H9 (cell line): ENCODE results near the gene MCAT. TPM values are rescaled to one million over a fixed set of nuclear protein-coding genes. Genes with fewer than 3 reads are reported as not detected.

Source experiments
- DNase-seq: peaks from one replicate; pipeline ENCODE4 v3.0.0-alpha.2; 2017
- H2AFZ ChIP-seq: one replicate; pipeline ENCODE4 v1.6.1; 2013; ENCODE audit warnings: mild to moderate bottlenecking, low read length, control low read depth, moderate library complexity
- H2AK5ac ChIP-seq: 2 replicates; pipeline ENCODE4 v1.6.1; 2013; ENCODE audit warnings: low read length, control low read depth, mixed read lengths; ENCODE audit not compliant: insufficient read length
- H2BK120ac ChIP-seq: one replicate; pipeline ENCODE4 v1.6.1; 2013; ENCODE audit warnings: low read depth, mild to moderate bottlenecking, low read length, control low read depth, inconsistent platforms; ENCODE audit not compliant: poor library complexity, severe bottlenecking
- H2BK12ac ChIP-seq: 2 replicates; pipeline ENCODE4 v1.6.1; 2013; ENCODE audit warnings: low read length, control low read depth, mixed read lengths, low read depth; ENCODE audit not compliant: insufficient read length
- H2BK15ac ChIP-seq: 2 replicates; pipeline ENCODE4 v1.6.1; 2013; ENCODE audit warnings: low read depth, low read length, control low read depth
- H2BK20ac ChIP-seq: one replicate; pipeline ENCODE4 v1.6.1; 2013; ENCODE audit warnings: low read depth, mild to moderate bottlenecking, low read length, control low read depth, inconsistent platforms; ENCODE audit not compliant: poor library complexity, severe bottlenecking
- H2BK5ac ChIP-seq: 2 replicates; pipeline ENCODE4 v1.6.1; 2013; ENCODE audit warnings: low read length, control low read depth, mixed read lengths; ENCODE audit not compliant: insufficient read length
- H3K14ac ChIP-seq: 2 replicates; pipeline ENCODE4 v1.6.1; 2013; ENCODE audit warnings: low read length, control low read depth; ENCODE audit not compliant: insufficient read depth
- H3K18ac ChIP-seq: 2 replicates; pipeline ENCODE4 v1.6.1; 2013; ENCODE audit warnings: low read depth, mild to moderate bottlenecking, mixed read lengths, low read length, control low read depth; ENCODE audit not compliant: insufficient read length
- H3K23ac ChIP-seq: 2 replicates; pipeline ENCODE4 v1.6.1; 2013; ENCODE audit warnings: low read length, control low read depth, mixed read lengths, low read depth; ENCODE audit not compliant: insufficient read length
- H3K23me2 ChIP-seq: 2 replicates; pipeline ENCODE4 v1.6.1; 2013; ENCODE audit warnings: low read depth, mild to moderate bottlenecking, mixed read lengths, low read length, control low read depth; ENCODE audit not compliant: insufficient read length, poor library complexity, severe bottlenecking
- H3K27ac ChIP-seq: 2 replicates; pipeline ENCODE4 v1.5.1; 2013; ENCODE audit warnings: low read length, control low read depth, mixed read lengths, low read depth; ENCODE audit not compliant: insufficient read length
- H3K27me3 ChIP-seq: 2 replicates; pipeline ENCODE4 v1.6.1; 2013; ENCODE audit warnings: low read length, control low read depth, inconsistent platforms; ENCODE audit not compliant: insufficient read depth
- H3K4ac ChIP-seq: 2 replicates; pipeline ENCODE4 v1.6.1; 2013; ENCODE audit warnings: low read depth, mild to moderate bottlenecking, control low read depth, inconsistent platforms, low read length, moderate library complexity
- H3K4me1 ChIP-seq: 2 replicates; pipeline ENCODE4 v1.6.1; 2013; ENCODE audit warnings: low read length, control low read depth, inconsistent platforms; ENCODE audit not compliant: insufficient read depth
- H3K4me2 ChIP-seq: 2 replicates; pipeline ENCODE4 v1.6.1; 2013; ENCODE audit warnings: low read length, control low read depth, mixed read lengths; ENCODE audit not compliant: insufficient read length, insufficient read depth
- H3K56ac ChIP-seq: 2 replicates; pipeline ENCODE4 v1.6.1; 2013; ENCODE audit warnings: low read depth, mild to moderate bottlenecking, mixed read lengths, low read length, control low read depth; ENCODE audit not compliant: insufficient read length
- H3K79me1 ChIP-seq: 2 replicates; pipeline ENCODE4 v1.6.1; 2013; ENCODE audit warnings: low read depth, mild to moderate bottlenecking, moderate library complexity, low read length, control low read depth, inconsistent platforms; ENCODE audit not compliant: insufficient read depth, poor library complexity, severe bottlenecking
- H3K79me2 ChIP-seq: 2 replicates; pipeline ENCODE4 v1.6.1; 2013; ENCODE audit warnings: low read length, control low read depth, inconsistent platforms; ENCODE audit not compliant: insufficient read depth
- H3K9ac ChIP-seq: 2 replicates; pipeline ENCODE4 v1.6.1; 2013; ENCODE audit warnings: low read length, control low read depth, mixed read lengths; ENCODE audit not compliant: insufficient read length; ENCODE audit errors: extremely low read depth
- H3K9me3 ChIP-seq: one replicate; pipeline ENCODE4 v1.6.1; 2013; ENCODE audit warnings: low read depth, low read length, inconsistent platforms; ENCODE audit not compliant: control insufficient read depth
- H3T11ph ChIP-seq: one replicate; pipeline ENCODE4 v1.6.1; 2013; ENCODE audit warnings: mild to moderate bottlenecking, low read length, control low read depth, inconsistent platforms
- H4K20me1 ChIP-seq: one replicate; pipeline ENCODE4 v1.6.1; 2013; ENCODE audit not compliant: control insufficient read depth, insufficient read length, insufficient read depth
- H4K5ac ChIP-seq: 2 replicates; pipeline ENCODE4 v1.6.1; 2013; ENCODE audit warnings: low read depth, mild to moderate bottlenecking, mixed read lengths, low read length, control low read depth; ENCODE audit not compliant: insufficient read length
- H4K8ac ChIP-seq: replicated peaks from 2 replicates; pipeline ENCODE4 v1.6.1; 2013; ENCODE audit warnings: low read length, control low read depth, mixed read lengths, low read depth; ENCODE audit not compliant: insufficient read length
- H4K91ac ChIP-seq: 2 replicates; pipeline ENCODE4 v1.6.1; 2013; ENCODE audit warnings: low read depth, mild to moderate bottlenecking, moderate library complexity, mixed read lengths, low read length, control low read depth; ENCODE audit not compliant: insufficient read length
- H3K27ac Mint-ChIP-seq, 3 experiments: 2 replicates in 2 of 3; 3 replicates in 1 of 3; pipeline ENCODE4 v1.8.0; 2020 to 2021; ENCODE audit warnings: mixed read lengths in 3 of 3, mild to moderate bottlenecking in 1 of 3, moderate library complexity in 1 of 3
- H3K27me3 Mint-ChIP-seq: 2 replicates; pipeline ENCODE4 v1.8.0; 2021; ENCODE audit warnings: low read depth, mild to moderate bottlenecking, moderate library complexity, mixed read lengths
- H3K36me3 Mint-ChIP-seq, 3 experiments: 2 replicates in 2 of 3; 3 replicates in 1 of 3; pipeline ENCODE4 v1.8.0; 2020 to 2021; ENCODE audit warnings: low read depth in 3 of 3, mixed read lengths in 3 of 3; ENCODE audit not compliant: insufficient read depth in 1 of 3
- H3K4me1 Mint-ChIP-seq, 2 experiments: 2 replicates each; pipeline ENCODE4 v1.8.0; 2020; ENCODE audit warnings: mixed read lengths in 2 of 2
- H3K4me3 Mint-ChIP-seq, 2 experiments: 2 replicates in 1 of 2; 3 replicates in 1 of 2; pipeline ENCODE4 v1.8.0; 2020 to 2021; ENCODE audit warnings: mild to moderate bottlenecking in 2 of 2, mixed read lengths in 2 of 2, moderate library complexity in 1 of 2
- H3K9me3 Mint-ChIP-seq, 2 experiments: 2 replicates in 1 of 2; 3 replicates in 1 of 2; pipeline ENCODE4 v1.8.0; 2020; ENCODE audit warnings: mild to moderate bottlenecking in 2 of 2, mixed read lengths in 2 of 2, moderate library complexity in 1 of 2
- WGBS: extraction: QIAGEN DNeasy Blood & Tissue Kit; methylation state at CpG from one replicate; pipeline ENCODE4 v1.1.7; 2013; ENCODE audit warnings: missing lambda C conversion rate, low lambda C conversion rate, mixed read lengths; ENCODE audit not compliant: insufficient read length; ENCODE audit errors: extremely low coverage; 5-methylcytosine and 5-hydroxymethylcytosine counted together
- total RNA-seq: library from RNA; stranded (reverse); gene quantifications from 2 replicates; pipeline ENCODE4 v1.2.1, GENCODE V29; 2021
- TF ChIP-seq, protein P1 (sequence below): fragments of 200-600 bp; sonication (generic); conservative IDR thresholded peaks from 3 replicates; pipeline ENCODE4 v1.8.0; 2021; ENCODE audit warnings: antibody characterized with exemption, mild to moderate bottlenecking

The MCAT gene
- total RNA-seq, 1 experiment from 2014 or later, result 20.3 TPM

DNA sequence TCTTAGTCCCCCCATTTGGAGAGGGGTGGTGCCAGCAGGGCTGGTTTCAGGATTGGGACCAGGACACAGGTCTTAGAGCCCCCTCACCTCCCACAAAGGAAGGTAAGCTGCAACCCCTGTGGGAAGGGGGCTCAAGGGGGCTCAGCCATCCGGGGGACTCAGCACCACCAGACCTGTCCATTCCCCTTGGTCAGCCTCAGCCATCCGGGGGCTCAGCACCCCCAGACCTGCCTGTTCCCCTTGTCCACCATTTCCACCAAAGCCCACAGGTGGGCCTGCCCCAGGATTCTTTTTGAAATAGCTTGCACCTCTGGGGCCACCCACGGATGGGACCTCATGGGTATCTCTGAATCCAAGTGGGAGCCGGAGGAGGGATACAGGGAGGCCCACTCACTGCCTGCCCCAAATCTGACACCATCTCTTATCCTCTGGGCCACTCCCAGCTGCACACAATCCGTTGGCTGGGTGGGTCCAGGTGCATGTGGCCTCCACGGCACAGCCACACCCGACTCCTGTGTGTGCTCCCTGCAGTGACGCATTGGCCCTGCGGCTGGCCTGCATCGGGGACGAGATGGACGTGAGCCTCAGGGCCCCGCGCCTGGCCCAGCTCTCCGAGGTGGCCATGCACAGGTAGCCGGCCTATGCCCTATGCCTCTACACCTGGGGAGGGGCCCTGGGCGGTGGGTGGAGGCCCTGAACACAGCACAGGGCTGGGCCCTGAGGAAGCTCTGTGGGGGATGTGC lies 15.9 kb downstream of the MCAT start:
- no CpG with 5 or more reads among the region's 17 CpGs for WGBS
- Histone ChIP-seq H3K56ac (no peak overlapping the region), H2BK12ac (no peak overlapping the region), H3K79me2 (no peaks in the 10 kb centered on the region), H3K9ac (no peak overlapping the region), H3K79me1 (no peaks in the 10 kb centered on the region), H3T11ph (no peak overlapping the region), H3K23me2 (no peaks in the 10 kb centered on the region), H3K4me2 (no peak overlapping the region), H3K18ac (no peak overlapping the region), H2BK120ac (no peak overlapping the region), H2AFZ (no peak overlapping the region), H2BK5ac (no peak overlapping the region), H2BK15ac (no peak overlapping the region), H3K23ac (no peak overlapping the region), H4K5ac (no peak overlapping the region), H2AK5ac (no peak overlapping the region), H3K4ac (no peak overlapping the region), H3K9me3 (no peaks in the 10 kb centered on the region), H3K14ac (no peak overlapping the region), H4K91ac (no peak overlapping the region), H3K27ac (no peak overlapping the region), H3K4me1 (no peaks in the 10 kb centered on the region), H2BK20ac (no peak overlapping the region), H3K27me3 (no peaks in the 10 kb centered on the region), H4K20me1 (no peaks in the 10 kb centered on the region), H4K8ac (no peak overlapping the region)
- Mint-ChIP-seq H3K27ac (no peak overlapping the region), H3K4me3 (no peak overlapping the region; a peak in 1 of 5 replicates), H3K36me3 (peaks cover 0 to 10% (median 9%) of the 10 kb centered on the region in 3 experiments; a peak in 3 of 7 replicates), H3K9me3 (no peaks in the 10 kb centered on the region), H3K4me1 (peaks cover 9 to 22% of the 10 kb centered on the region in 2 experiments), H3K27me3 (peaks cover 2% of the 10 kb centered on the region; the same call in 1 of the 2 replicates)
- TF ChIP-seq, protein P1, sequence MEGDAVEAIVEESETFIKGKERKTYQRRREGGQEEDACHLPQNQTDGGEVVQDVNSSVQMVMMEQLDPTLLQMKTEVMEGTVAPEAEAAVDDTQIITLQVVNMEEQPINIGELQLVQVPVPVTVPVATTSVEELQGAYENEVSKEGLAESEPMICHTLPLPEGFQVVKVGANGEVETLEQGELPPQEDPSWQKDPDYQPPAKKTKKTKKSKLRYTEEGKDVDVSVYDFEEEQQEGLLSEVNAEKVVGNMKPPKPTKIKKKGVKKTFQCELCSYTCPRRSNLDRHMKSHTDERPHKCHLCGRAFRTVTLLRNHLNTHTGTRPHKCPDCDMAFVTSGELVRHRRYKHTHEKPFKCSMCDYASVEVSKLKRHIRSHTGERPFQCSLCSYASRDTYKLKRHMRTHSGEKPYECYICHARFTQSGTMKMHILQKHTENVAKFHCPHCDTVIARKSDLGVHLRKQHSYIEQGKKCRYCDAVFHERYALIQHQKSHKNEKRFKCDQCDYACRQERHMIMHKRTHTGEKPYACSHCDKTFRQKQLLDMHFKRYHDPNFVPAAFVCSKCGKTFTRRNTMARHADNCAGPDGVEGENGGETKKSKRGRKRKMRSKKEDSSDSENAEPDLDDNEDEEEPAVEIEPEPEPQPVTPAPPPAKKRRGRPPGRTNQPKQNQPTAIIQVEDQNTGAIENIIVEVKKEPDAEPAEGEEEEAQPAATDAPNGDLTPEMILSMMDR, result no peak
- no peak for DNase-seq
